Smooth muscle cell (in vitro differentiated cells): ENCODE results near the gene SPRED3. TPM values are rescaled to one million over a fixed set of nuclear protein-coding genes. Genes with fewer than 3 reads are reported as not detected.

Experiments used
- DNase-seq: peaks from one replicate; lab custom pipeline; 2025; ENCODE audit not compliant: unreplicated experiment; lab: John Stamatoyannopoulos, UW
- H2AFZ ChIP-seq: fragments of 200-600 bp; sonication (generic); 2 replicates; pipeline ENCODE4 v1.6.0; 2016; ENCODE audit warnings: antibody characterized with exemption, low read depth, mild to moderate bottlenecking
- H3F3A ChIP-seq: fragments of 200-600 bp; sonication (generic); 2 replicates; pipeline ENCODE4 v1.6.0; 2017; ENCODE audit warnings: antibody characterized with exemption, low read depth
- H3K27ac ChIP-seq: fragments of 200-600 bp; sonication (generic); 2 replicates; pipeline ENCODE4 v1.5.1; 2016; ENCODE audit warnings: low read depth, mild to moderate bottlenecking
- H3K27me3 ChIP-seq: fragments of 200-600 bp; sonication (generic); 2 replicates; pipeline ENCODE4 v1.6.1; 2016; ENCODE audit warnings: low read depth, mild to moderate bottlenecking
- H3K36me3 ChIP-seq: fragments of 200-600 bp; sonication (generic); 2 replicates; pipeline ENCODE4 v1.5.1; 2016; ENCODE audit warnings: low read depth
- H3K4me1 ChIP-seq: fragments of 200-600 bp; sonication (generic); 2 replicates; pipeline ENCODE4 v1.5.1; 2016; ENCODE audit warnings: low read depth
- H3K4me2 ChIP-seq: fragments of 200-600 bp; sonication (generic); 2 replicates; pipeline ENCODE4 v1.6.0; 2016; ENCODE audit warnings: mild to moderate bottlenecking
- H3K4me3 ChIP-seq: fragments of 200-600 bp; sonication (generic); 2 replicates; pipeline ENCODE4 v1.5.1; 2016; ENCODE audit warnings: mild to moderate bottlenecking
- H3K79me2 ChIP-seq: fragments of 200-600 bp; sonication (generic); 2 replicates; pipeline ENCODE4 v1.6.0; 2016; ENCODE audit warnings: low read depth, mild to moderate bottlenecking
- H3K9ac ChIP-seq: fragments of 200-600 bp; sonication (generic); 2 replicates; pipeline ENCODE4 v1.6.0; 2016; ENCODE audit warnings: low read depth
- H3K9me3 ChIP-seq: fragments of 200-600 bp; sonication (generic); replicated peaks from 2 replicates; pipeline ENCODE4 v1.5.1; 2016; ENCODE audit warnings: low read depth
- H4K20me1 ChIP-seq: fragments of 200-600 bp; sonication (generic); 2 replicates; pipeline ENCODE4 v1.6.0; 2016; ENCODE audit warnings: low read depth
- WGBS: methylation state at CpG from one replicate; pipeline ENCODE4 v1.1.7; 2016; ENCODE audit warnings: low lambda C conversion rate; 5-methylcytosine and 5-hydroxymethylcytosine counted together
- polyA plus RNA-seq: library from polyadenylated mRNA; unstranded; fragments of >200 nt; fragmentation: Nextera tagmentation; extraction: Ambion mirVana; gene quantifications from 2 replicates; pipeline ENCODE4 v1.2.1, GENCODE V29; 2016
- total RNA-seq: library from RNA; depleted of rRNA; stranded (reverse); fragments of >200 nt; gene quantifications from 2 replicates; pipeline ENCODE4 v1.2.3, GENCODE V29; 2014
- TF ChIP-seq, protein P1 (sequence below): fragments of 200-600 bp; sonication (generic); IDR thresholded peaks from 2 replicates; pipeline ENCODE4 v1.5.1; 2017; ENCODE audit warnings: borderline replicate concordance, mild to moderate bottlenecking, antibody characterized with exemption; ENCODE audit not compliant: insufficient read depth, poor library complexity, severe bottlenecking

The SPRED3 gene
- total and polyA plus RNA-seq, 2 experiments from 2014 or later: 1.8 to 3.0 TPM

DNA sequence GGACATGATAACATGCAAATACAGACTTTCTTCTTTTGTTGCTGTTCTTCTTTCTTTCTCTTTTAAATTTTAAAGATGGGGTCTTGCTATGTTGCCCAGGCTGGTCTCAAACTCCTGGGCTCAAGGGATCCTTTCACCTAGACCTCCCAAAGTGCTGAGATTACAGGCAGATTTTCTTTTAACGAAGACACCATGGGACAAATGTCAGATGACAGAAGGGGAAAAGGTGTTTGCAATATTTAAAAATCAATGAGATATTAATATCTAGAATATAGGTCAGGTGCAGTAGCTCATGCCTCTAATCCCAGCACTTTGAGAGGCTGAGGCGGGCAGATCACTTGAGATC, 41.3 kb downstream of the SPRED3 start:
- H3K4me1 ChIP-seq: peaks cover 2% of the 10 kb centered on the region
- no peak overlapping the region for H3K4me3 ChIP-seq
- 80% methylated on average over 2 of the region's 2 CpGs for WGBS
- no peak overlapping the region for H3K27ac ChIP-seq
- H3K9ac ChIP-seq: no peak overlapping the region
- H2AFZ ChIP-seq: no peak overlapping the region
- DNase-seq: no peak
- H3K4me2 ChIP-seq: no peak overlapping the region
- TF ChIP-seq, protein P1, sequence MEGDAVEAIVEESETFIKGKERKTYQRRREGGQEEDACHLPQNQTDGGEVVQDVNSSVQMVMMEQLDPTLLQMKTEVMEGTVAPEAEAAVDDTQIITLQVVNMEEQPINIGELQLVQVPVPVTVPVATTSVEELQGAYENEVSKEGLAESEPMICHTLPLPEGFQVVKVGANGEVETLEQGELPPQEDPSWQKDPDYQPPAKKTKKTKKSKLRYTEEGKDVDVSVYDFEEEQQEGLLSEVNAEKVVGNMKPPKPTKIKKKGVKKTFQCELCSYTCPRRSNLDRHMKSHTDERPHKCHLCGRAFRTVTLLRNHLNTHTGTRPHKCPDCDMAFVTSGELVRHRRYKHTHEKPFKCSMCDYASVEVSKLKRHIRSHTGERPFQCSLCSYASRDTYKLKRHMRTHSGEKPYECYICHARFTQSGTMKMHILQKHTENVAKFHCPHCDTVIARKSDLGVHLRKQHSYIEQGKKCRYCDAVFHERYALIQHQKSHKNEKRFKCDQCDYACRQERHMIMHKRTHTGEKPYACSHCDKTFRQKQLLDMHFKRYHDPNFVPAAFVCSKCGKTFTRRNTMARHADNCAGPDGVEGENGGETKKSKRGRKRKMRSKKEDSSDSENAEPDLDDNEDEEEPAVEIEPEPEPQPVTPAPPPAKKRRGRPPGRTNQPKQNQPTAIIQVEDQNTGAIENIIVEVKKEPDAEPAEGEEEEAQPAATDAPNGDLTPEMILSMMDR: no peak
- peaks cover 14% of the 10 kb centered on the region for H3K27me3 ChIP-seq
- no peaks in the 10 kb centered on the region for H4K20me1 ChIP-seq
- H3F3A ChIP-seq: no peaks in the 10 kb centered on the region
- no peaks in the 10 kb centered on the region for H3K79me2 ChIP-seq
- no peaks in the 10 kb centered on the region for H3K9me3 ChIP-seq
- no peaks in the 10 kb centered on the region for H3K36me3 ChIP-seq

DNA sequence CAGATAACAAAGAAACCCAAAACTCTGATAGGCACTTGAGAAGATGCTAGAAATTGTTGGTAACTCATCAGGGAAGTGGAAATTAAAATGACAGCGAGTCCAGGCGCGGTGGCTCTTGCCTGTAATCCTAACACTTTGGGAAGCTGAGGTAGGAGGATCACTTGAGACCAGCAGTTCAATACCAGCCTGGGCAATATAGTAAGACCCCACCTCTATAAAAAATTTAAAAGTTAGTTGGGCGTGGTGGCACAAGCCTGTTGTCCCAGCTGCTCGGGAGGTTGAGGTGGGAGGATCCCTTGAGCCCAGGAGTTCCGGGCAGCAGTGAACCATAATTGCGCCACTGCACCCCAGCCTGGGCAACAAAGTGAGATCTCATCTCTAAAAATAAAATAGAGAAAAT, 42.4 kb downstream of the SPRED3 start:
- Histone ChIP-seq H3K27ac (no peak overlapping the region), H3K4me3 (no peak overlapping the region), H3K4me2 (no peak overlapping the region), H4K20me1 (no peaks in the 10 kb centered on the region), H3K79me2 (no peaks in the 10 kb centered on the region), H3K36me3 (no peaks in the 10 kb centered on the region), H3F3A (no peaks in the 10 kb centered on the region), H2AFZ (no peak overlapping the region), H3K9me3 (no peaks in the 10 kb centered on the region), H3K27me3 (peaks cover 14% of the 10 kb centered on the region), H3K4me1 (peaks cover 6% of the 10 kb centered on the region), H3K9ac (no peak overlapping the region)
- TF ChIP-seq, protein P1: no peak
- no peak for DNase-seq
- 95% methylated on average over 7 of the region's 7 CpGs for WGBS

- no peak within 1 kb of the TSS for H3K4me2 ChIP-seq
- H3K36me3 ChIP-seq: no peaks in the 10 kb centered on the region
- H2AFZ ChIP-seq: no peak within 1 kb of the TSS
- no peaks in the 10 kb centered on the region for H4K20me1 ChIP-seq
- H3K79me2 ChIP-seq: no peaks in the 10 kb centered on the region
- H3K9ac ChIP-seq: no peak within 1 kb of the TSS
- no peak within 1 kb of the TSS for H3K4me3 ChIP-seq
- H3K27me3 ChIP-seq: peaks cover 14% of the 10 kb centered on the region
- 31% methylated on average over 11 of the region's 20 CpGs for WGBS
- peaks cover 6% of the 10 kb centered on the region for H3K4me1 ChIP-seq
- no peaks in the 10 kb centered on the region for H3K9me3 ChIP-seq
- H3F3A ChIP-seq: no peaks in the 10 kb centered on the region
- DNase-seq: no peak
- TF ChIP-seq, protein P1: no peak
- H3K27ac ChIP-seq: no peak within 1 kb of the TSS
These were observed 44.8 kb downstream of the SPRED3 start, which contains the start of gene RYR1 for GRCh38 chr19:38433268-38433733. Gene RYR1 (plus strand): TSS chr19:38433691. CDS start chr19:38433830, 139 bp downstream.

GRCh38 chr19:38434549-38435051, 46.1 kb downstream of the SPRED3 start:
- no peaks in the 10 kb centered on the region for H3K79me2 ChIP-seq
- no peak for DNase-seq
- no peaks in the 10 kb centered on the region for H3F3A ChIP-seq
- no peak overlapping the region for H2AFZ ChIP-seq
- no peak overlapping the region for H3K4me3 ChIP-seq
- H3K4me1 ChIP-seq: peaks cover 6% of the 10 kb centered on the region
- peaks cover 14% of the 10 kb centered on the region for H3K27me3 ChIP-seq
- H3K36me3 ChIP-seq: no peaks in the 10 kb centered on the region
- no peaks in the 10 kb centered on the region for H4K20me1 ChIP-seq
- TF ChIP-seq, protein P1: no peak
- 16% methylated on average over 13 of the region's 13 CpGs for WGBS
- no peak overlapping the region for H3K9ac ChIP-seq
- H3K27ac ChIP-seq: no peak overlapping the region
- no peaks in the 10 kb centered on the region for H3K9me3 ChIP-seq
- H3K4me2 ChIP-seq: no peak overlapping the region
